Neural cell (in vitro differentiated cells): ENCODE results near the gene MYO18A. TPM values are rescaled to one million over a fixed set of nuclear protein-coding genes. Genes with fewer than 3 reads are reported as not detected.

Source experiments
- H2AFZ ChIP-seq: fragments of 200-600, 300-800 bp; sonication (generic), shearing (Covaris generic); 2 replicates; pipeline ENCODE4 v1.6.0; 2014; ENCODE audit warnings: low read depth, mild to moderate bottlenecking, antibody characterized with exemption, low read length, moderate library complexity
- H3F3A ChIP-seq: fragments of 200-600 bp; shearing (Covaris generic); 2 replicates; pipeline ENCODE4 v1.6.1; 2016; ENCODE audit warnings: mild to moderate bottlenecking, moderate library complexity, mixed read lengths, antibody characterized with exemption, low read length; ENCODE audit not compliant: insufficient read depth, poor library complexity, severe bottlenecking
- H3K27ac ChIP-seq: fragments of 200-600, 300-800 bp; sonication (generic), shearing (Covaris generic); 2 replicates; pipeline ENCODE4 v1.5.1; 2014; ENCODE audit warnings: mild to moderate bottlenecking, low read length, moderate library complexity
- H3K27me3 ChIP-seq: fragments of 300-800, 200-600 bp; sonication (generic), shearing (Covaris generic); 2 replicates; pipeline ENCODE4 v1.6.0; 2014; ENCODE audit warnings: mild to moderate bottlenecking, low read depth, low read length, moderate library complexity; ENCODE audit not compliant: insufficient read depth
- H3K36me3 ChIP-seq: fragments of 300-800, 200-600 bp; sonication (generic), shearing (Covaris generic); 2 replicates; pipeline ENCODE4 v1.5.1; 2014; ENCODE audit warnings: mild to moderate bottlenecking, antibody characterized with exemption, low read length, moderate library complexity; ENCODE audit not compliant: insufficient read depth
- H3K4me2 ChIP-seq: fragments of 300-800, 200-600 bp; sonication (generic), shearing (Covaris generic); 2 replicates; pipeline ENCODE4 v1.6.0; 2014; ENCODE audit warnings: mild to moderate bottlenecking, low read length
- H3K4me3 ChIP-seq: fragments of 300-800, 200-600 bp; sonication (generic), shearing (Covaris generic); 2 replicates; pipeline ENCODE4 v1.5.1; 2014; ENCODE audit warnings: mild to moderate bottlenecking, low read length, moderate library complexity
- H3K79me2 ChIP-seq: fragments of 200-600 bp; shearing (Covaris generic); replicated peaks from 2 replicates; pipeline ENCODE4 v1.6.0; 2014; ENCODE audit warnings: mild to moderate bottlenecking, low read length, moderate library complexity; ENCODE audit not compliant: insufficient read depth
- H3K9ac ChIP-seq: fragments of 300-800, 200-600 bp; sonication (generic), shearing (Covaris generic); 2 replicates; pipeline ENCODE4 v1.6.1; 2016; ENCODE audit warnings: mild to moderate bottlenecking, low read length, mixed read lengths
- H3K9me2 ChIP-seq: fragments of 200-600 bp; shearing (Covaris generic); 2 replicates; pipeline ENCODE4 v1.6.1; 2016; ENCODE audit warnings: mild to moderate bottlenecking, low read length, mixed read lengths; ENCODE audit not compliant: insufficient read depth
- H3K9me3 ChIP-seq: fragments of 200-600, 300-800 bp; sonication (generic), shearing (Covaris generic); 2 replicates; pipeline ENCODE4 v1.6.1; 2016; ENCODE audit warnings: mild to moderate bottlenecking, mixed run types, low read length, moderate library complexity, mixed read lengths
- H4K20me1 ChIP-seq: fragments of 200-600 bp; shearing (Covaris generic); 2 replicates; pipeline ENCODE4 v1.6.1; 2016; ENCODE audit warnings: mild to moderate bottlenecking, mixed run types; ENCODE audit not compliant: insufficient read depth
- CTCF ChIP-seq: fragments of 450-650 bp; IDR thresholded peaks from 2 replicates; pipeline ENCODE4 v1.5.1; 2014; ENCODE audit warnings: antibody characterized with exemption, mild to moderate bottlenecking, moderate library complexity; ENCODE audit not compliant: poor library complexity, severe bottlenecking
- EP300 ChIP-seq: fragments of 450-650 bp; conservative IDR thresholded peaks from 2 replicates; pipeline ENCODE4 v1.6.1; 2014; ENCODE audit warnings: antibody characterized with exemption, mild to moderate bottlenecking, moderate library complexity; ENCODE audit not compliant: poor library complexity, severe bottlenecking
- EZH2 ChIP-seq: fragments of 200-600, 300-800 bp; shearing (Covaris generic), sonication (generic); IDR thresholded peaks from 2 replicates; pipeline ENCODE4 v1.6.1; 2014; ENCODE audit warnings: antibody characterized with exemption, low read length, borderline replicate concordance, mild to moderate bottlenecking; ENCODE audit not compliant: insufficient read depth, poor library complexity, severe bottlenecking
- MXI1 ChIP-seq: fragments of 450-650 bp; conservative IDR thresholded peaks from 2 replicates; pipeline ENCODE4 v1.6.1; 2014; ENCODE audit warnings: antibody characterized with exemption, mild to moderate bottlenecking; ENCODE audit not compliant: poor library complexity, severe bottlenecking
- POLR2AphosphoS5 ChIP-seq: IDR thresholded peaks from 2 replicates; pipeline ENCODE4 v1.6.1; 2012
- RAD21 ChIP-seq: fragments of 450-650 bp; conservative IDR thresholded peaks from 2 replicates; pipeline ENCODE4 v1.6.1; 2014; ENCODE audit warnings: antibody characterized with exemption, mild to moderate bottlenecking, moderate library complexity
- REST ChIP-seq: IDR thresholded peaks from 2 replicates; pipeline ENCODE4 v1.6.1; 2012; ENCODE audit warnings: borderline replicate concordance
- SMC3 ChIP-seq: fragments of 450-650 bp; conservative IDR thresholded peaks from 2 replicates; pipeline ENCODE4 v1.6.1; 2014; ENCODE audit warnings: antibody characterized with exemption, mild to moderate bottlenecking, moderate library complexity; ENCODE audit not compliant: poor library complexity
- TAF1 ChIP-seq: IDR thresholded peaks from 2 replicates; pipeline ENCODE4 v1.6.1; 2012; ENCODE audit warnings: low read depth
- polyA plus RNA-seq: library from polyadenylated mRNA; depleted of rRNA; stranded (reverse); fragments of >200 nt; gene quantifications from 2 replicates; pipeline ENCODE4 v1.2.3, GENCODE V29; 2014

Gene MYO18A
- polyA plus RNA-seq, 1 donor from 2014 or later, result 21.6 TPM

- H3K4me3 ChIP-seq, result no peak overlapping the region
- H3K9me3 ChIP-seq, result no peaks in the 10 kb centered on the region
- H3K27me3 ChIP-seq, result no peaks in the 10 kb centered on the region
- no peak overlapping the region for H3K4me2 ChIP-seq
- H3K27ac ChIP-seq, result no peak overlapping the region
- no peak overlapping the region for H2AFZ ChIP-seq
- H3K9me2 ChIP-seq, result no peaks in the 10 kb centered on the region
- H3K36me3 ChIP-seq, result no peaks in the 10 kb centered on the region
- H3F3A ChIP-seq, result no peaks in the 10 kb centered on the region
- no peak overlapping the region for H3K9ac ChIP-seq
- H3K79me2 ChIP-seq, result no peaks in the 10 kb centered on the region
- peaks cover 3% of the 10 kb centered on the region for H4K20me1 ChIP-seq
- TF ChIP-seq MXI1 (no peak), RAD21 (no peak), EZH2 (no peak), TAF1 (no peak)
Observed at GRCh38 chr17:29159306-29159860, 20.8 kb downstream of the MYO18A start.

- no peak overlapping the region for H2AFZ ChIP-seq
- no peak overlapping the region for H3K27ac ChIP-seq
- no peaks in the 10 kb centered on the region for H3K9me2 ChIP-seq
- H3K27me3 ChIP-seq, result no peaks in the 10 kb centered on the region
- no peak overlapping the region for H3K9ac ChIP-seq
- no peaks in the 10 kb centered on the region for H3K9me3 ChIP-seq
- no peaks in the 10 kb centered on the region for H3K79me2 ChIP-seq
- no peak overlapping the region for H3K4me2 ChIP-seq
- H3K36me3 ChIP-seq, result no peaks in the 10 kb centered on the region
- TF ChIP-seq RAD21 (no peak), EP300 (no peak)
- no peak overlapping the region for H3K4me3 ChIP-seq
- H3F3A ChIP-seq, result no peaks in the 10 kb centered on the region
- H4K20me1 ChIP-seq, result peaks cover 3% of the 10 kb centered on the region
Observed at GRCh38 chr17:29158488-29159275, 21.5 kb downstream of the MYO18A start.

- no peaks in the 10 kb centered on the region for H3F3A ChIP-seq
- no peak for TF ChIP-seq MXI1
- no peak for TF ChIP-seq SMC3
- no peak for TF ChIP-seq RAD21
- no peak for TF ChIP-seq TAF1
- TF ChIP-seq EP300, result no peak
- no peak for TF ChIP-seq EZH2
- no peak overlapping the region for H2AFZ ChIP-seq
- H3K4me3 ChIP-seq, result no peak overlapping the region
- no peaks in the 10 kb centered on the region for H3K36me3 ChIP-seq
- no peaks in the 10 kb centered on the region for H3K79me2 ChIP-seq
- no peaks in the 10 kb centered on the region for H3K9me2 ChIP-seq
- H4K20me1 ChIP-seq, result peaks cover 3% of the 10 kb centered on the region
- H3K27me3 ChIP-seq, result no peaks in the 10 kb centered on the region
- H3K9ac ChIP-seq, result no peak overlapping the region
- no peaks in the 10 kb centered on the region for H3K9me3 ChIP-seq
- H3K4me2 ChIP-seq, result no peak overlapping the region
- H3K27ac ChIP-seq, result no peak overlapping the region
Observed at GRCh38 chr17:29158096-29158487, 22.1 kb downstream of the MYO18A start.

- Histone ChIP-seq H3K9ac (no peak overlapping the region), H3K27ac (no peak overlapping the region), H3K4me3 (no peak overlapping the region), H3K79me2 (no peaks in the 10 kb centered on the region), H3K27me3 (no peaks in the 10 kb centered on the region), H2AFZ (no peak overlapping the region), H4K20me1 (peaks cover 3% of the 10 kb centered on the region), H3K4me2 (no peak overlapping the region), H3F3A (no peaks in the 10 kb centered on the region), H3K36me3 (no peaks in the 10 kb centered on the region), H3K9me3 (no peaks in the 10 kb centered on the region), H3K9me2 (no peaks in the 10 kb centered on the region)
- TF ChIP-seq CTCF (no peak), REST (no peak), EZH2 (no peak), SMC3 (no peak), RAD21 (no peak), POLR2AphosphoS5 (no peak), TAF1 (no peak), MXI1 (no peak), EP300 (no peak)
Observed at GRCh38 chr17:29157310-29157709, 22.9 kb downstream of the MYO18A start.
